DND-41 (cell line): ENCODE measurements around the gene CDCA5.

Experiments used
- ATAC-seq: fragments of 200-7000 bp; cut with Tn5 transposase; 3 replicates; pipeline ENCODE4 v1.9.1; 2021; ENCODE audit warnings: low read depth; ENCODE audit not compliant: insufficient read depth
- DNase-seq: peaks from one replicate; pipeline ENCODE4 v3.0.0-alpha.2; 2020
- H2AFZ ChIP-seq: 2 replicates; pipeline ENCODE4 v1.6.0; 2012; ENCODE audit warnings: low read depth, low read length
- H3K27ac ChIP-seq: 2 replicates; pipeline ENCODE4 v1.5.1; 2012; ENCODE audit warnings: low read length, inconsistent platforms
- H3K27me3 ChIP-seq: fragments of 200-600 bp; sonication (generic); 2 replicates; pipeline ENCODE4 v1.6.0; 2012; ENCODE audit warnings: low read length, mild to moderate bottlenecking, inconsistent platforms; ENCODE audit not compliant: insufficient read depth, poor library complexity
- H3K36me3 ChIP-seq: 2 replicates; pipeline ENCODE4 v1.5.1; 2012; ENCODE audit warnings: low read length, inconsistent platforms; ENCODE audit not compliant: insufficient read depth
- H3K4me1 ChIP-seq: 2 replicates; pipeline ENCODE4 v1.5.1; 2012; ENCODE audit warnings: mild to moderate bottlenecking, low read length; ENCODE audit not compliant: insufficient read depth
- H3K4me2 ChIP-seq: 2 replicates; pipeline ENCODE4 v1.6.0; 2012; ENCODE audit warnings: mild to moderate bottlenecking, moderate library complexity, low read length, inconsistent platforms; ENCODE audit not compliant: insufficient read depth
- H3K4me3 ChIP-seq, 2 experiments: fragments of 200-600 bp in 1 of 2; shearing (Covaris generic) in 1 of 2; 2 replicates each; pipeline ENCODE4 v1.5.1; 2012 to 2016; ENCODE audit warnings: inconsistent platforms in 2 of 2, low read length in 2 of 2, mild to moderate bottlenecking in 2 of 2, low read depth in 1 of 2, moderate library complexity in 1 of 2
- H3K79me2 ChIP-seq: 2 replicates; pipeline ENCODE4 v1.6.0; 2012; ENCODE audit warnings: low read length, inconsistent platforms; ENCODE audit not compliant: insufficient read depth
- H3K9ac ChIP-seq: 2 replicates; pipeline ENCODE4 v1.6.0; 2012; ENCODE audit warnings: low read depth, mild to moderate bottlenecking, inconsistent platforms, low read length, moderate library complexity
- H3K9me3 ChIP-seq: 2 replicates; pipeline ENCODE4 v1.5.1; 2012; ENCODE audit warnings: low read length, moderate library complexity, mild to moderate bottlenecking, inconsistent platforms; ENCODE audit not compliant: insufficient read depth, severe bottlenecking
- H4K20me1 ChIP-seq: 2 replicates; pipeline ENCODE4 v1.6.0; 2012; ENCODE audit warnings: low read length; ENCODE audit not compliant: insufficient read depth
- CTCF ChIP-seq: IDR thresholded peaks from 2 replicates; pipeline ENCODE4 v1.5.1; 2012; ENCODE audit warnings: borderline replicate concordance, low read length, moderate library complexity, mild to moderate bottlenecking; ENCODE audit not compliant: poor library complexity, severe bottlenecking; ENCODE audit errors: extremely low read depth
- EZH2 ChIP-seq: IDR thresholded peaks from 3 replicates; pipeline ENCODE4 v1.6.1; 2012; ENCODE audit warnings: borderline replicate concordance, low read depth, mild to moderate bottlenecking, moderate library complexity, low read length, inconsistent platforms; ENCODE audit not compliant: severe bottlenecking

The CDCA5 gene

GRCh38 chr11:65110354-65110861 lies 26.6 kb upstream of the CDCA5 start:
- Histone ChIP-seq H3K27ac (peak overlapping the region; percentile 45; the same call in 1 of the 2 replicates), H3K4me2 (peak overlapping the region; percentile 99), H3K9me3 (no peaks in the 10 kb centered on the region), H3K4me1 (peaks cover 49% of the 10 kb centered on the region), H3K79me2 (peaks cover 38% of the 10 kb centered on the region), H3K27me3 (no peaks in the 10 kb centered on the region), H3K9ac (peak overlapping the region; percentile 30), H3K36me3 (peaks cover 60% of the 10 kb centered on the region), H3K4me3 (no peak overlapping the region), H4K20me1 (peaks cover 33% of the 10 kb centered on the region), H2AFZ (no peak overlapping the region)
- DNase-seq (peak; percentile 93), ATAC-seq (peak; percentile 57)
- TF ChIP-seq CTCF = peak; percentile 96
- TF ChIP-seq EZH2 = no peak

- no peak overlapping the region for H2AFZ ChIP-seq
- H3K36me3 ChIP-seq = peaks cover 57% of the 10 kb centered on the region
- DNase-seq (no peak), ATAC-seq (no peak)
- H3K4me3 ChIP-seq = no peak overlapping the region
- no peaks in the 10 kb centered on the region for H3K27me3 ChIP-seq
- H3K9me3 ChIP-seq = no peaks in the 10 kb centered on the region
- H3K9ac ChIP-seq = no peak overlapping the region
- peaks cover 43% of the 10 kb centered on the region for H3K79me2 ChIP-seq
- H3K4me2 ChIP-seq = no peak overlapping the region
- peaks cover 33% of the 10 kb centered on the region for H4K20me1 ChIP-seq
- H3K4me1 ChIP-seq = peaks cover 40% of the 10 kb centered on the region
- TF ChIP-seq CTCF (no peak), EZH2 (no peak)
- no peak overlapping the region for H3K27ac ChIP-seq
These were observed 25.7 kb upstream of the CDCA5 start for GRCh38 chr11:65109231-65110198.

- no peak for DNase-seq
- Histone ChIP-seq H4K20me1 (peaks cover 33% of the 10 kb centered on the region), H2AFZ (no peak overlapping the region), H3K9ac (no peak overlapping the region), H3K4me2 (no peak overlapping the region), H3K27ac (no peak overlapping the region), H3K9me3 (no peaks in the 10 kb centered on the region), H3K36me3 (peaks cover 63% of the 10 kb centered on the region), H3K4me1 (peaks cover 34% of the 10 kb centered on the region), H3K4me3 (no peak overlapping the region), H3K79me2 (peaks cover 45% of the 10 kb centered on the region), H3K27me3 (no peaks in the 10 kb centered on the region)
- no peak for TF ChIP-seq EZH2
- TF ChIP-seq CTCF = no peak
- no peak for ATAC-seq
These were observed 24.8 kb upstream of the CDCA5 start for GRCh38 chr11:65108469-65109123.
